ENCODE measurements around the gene NAALADL2.

DNA sequence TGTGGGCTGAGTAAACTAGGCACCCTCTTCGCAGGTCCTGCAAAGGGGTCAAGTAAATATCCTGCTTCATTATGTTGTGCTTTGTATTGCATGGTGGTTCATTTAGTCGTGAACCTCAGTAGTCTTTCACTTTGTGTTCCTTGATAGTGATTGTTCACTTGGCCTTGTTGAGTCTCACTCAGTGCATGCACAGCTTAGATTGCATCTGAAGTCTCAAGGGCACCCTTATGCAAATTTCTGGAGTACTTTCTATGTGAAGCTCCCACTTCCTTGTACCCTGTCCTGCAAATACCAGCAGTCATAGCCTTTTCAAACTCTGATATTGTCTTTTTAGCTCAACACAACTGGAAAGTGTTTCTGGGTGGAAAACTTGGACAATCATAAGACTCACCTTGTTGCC lies 519.2 kb downstream of the NAALADL2 start:
- no peak for TF ChIP-seq EZH2 (IDR thresholded peaks at IDR 0.05; ENCODE audit: borderline replicate concordance, low read length)
- TF ChIP-seq, protein P1, sequence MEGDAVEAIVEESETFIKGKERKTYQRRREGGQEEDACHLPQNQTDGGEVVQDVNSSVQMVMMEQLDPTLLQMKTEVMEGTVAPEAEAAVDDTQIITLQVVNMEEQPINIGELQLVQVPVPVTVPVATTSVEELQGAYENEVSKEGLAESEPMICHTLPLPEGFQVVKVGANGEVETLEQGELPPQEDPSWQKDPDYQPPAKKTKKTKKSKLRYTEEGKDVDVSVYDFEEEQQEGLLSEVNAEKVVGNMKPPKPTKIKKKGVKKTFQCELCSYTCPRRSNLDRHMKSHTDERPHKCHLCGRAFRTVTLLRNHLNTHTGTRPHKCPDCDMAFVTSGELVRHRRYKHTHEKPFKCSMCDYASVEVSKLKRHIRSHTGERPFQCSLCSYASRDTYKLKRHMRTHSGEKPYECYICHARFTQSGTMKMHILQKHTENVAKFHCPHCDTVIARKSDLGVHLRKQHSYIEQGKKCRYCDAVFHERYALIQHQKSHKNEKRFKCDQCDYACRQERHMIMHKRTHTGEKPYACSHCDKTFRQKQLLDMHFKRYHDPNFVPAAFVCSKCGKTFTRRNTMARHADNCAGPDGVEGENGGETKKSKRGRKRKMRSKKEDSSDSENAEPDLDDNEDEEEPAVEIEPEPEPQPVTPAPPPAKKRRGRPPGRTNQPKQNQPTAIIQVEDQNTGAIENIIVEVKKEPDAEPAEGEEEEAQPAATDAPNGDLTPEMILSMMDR (IDR thresholded peaks at IDR 0.05; ENCODE audit: low read length) = no peak

All from OCI-LY1 (cell line).